HG02642 (cell line): ENCODE measurements around the gene TPH2.

Experiments
- ATAC-seq: cut with Tn5 transposase; IDR thresholded peaks from one replicate; pipeline ENCODE4 v1.9.1; 2021; ENCODE audit warnings: mild to moderate bottlenecking; ENCODE audit not compliant: unreplicated experiment, poor library complexity

TPH2 gene

DNA sequence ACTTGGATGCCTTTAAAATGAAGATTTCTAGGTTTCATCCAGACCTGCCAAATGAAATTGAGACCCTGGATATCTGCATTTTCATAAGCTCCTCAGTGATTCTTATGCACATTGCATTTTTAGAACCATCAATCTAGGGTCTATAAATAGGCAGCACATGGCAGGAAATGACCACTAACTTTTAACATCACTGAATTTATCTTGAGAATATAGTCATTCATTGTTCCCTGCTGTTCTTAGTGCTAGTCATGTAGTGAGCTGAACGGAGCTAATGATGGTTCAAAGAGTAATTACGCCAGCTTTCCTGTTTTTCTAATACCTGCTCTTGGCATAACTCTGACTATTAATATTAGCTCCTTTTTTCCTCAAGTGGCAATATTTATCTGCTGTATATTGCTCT is 91.6 kb downstream of the TPH2 start:
- no peak for ATAC-seq

GRCh38 chr12:72031066-72031465 is 92.4 kb downstream of the TPH2 start:
- ATAC-seq = no peak

GRCh38 chr12:72033991-72034390 is 95.3 kb downstream of the TPH2 start:
- no peak for ATAC-seq

DNA sequence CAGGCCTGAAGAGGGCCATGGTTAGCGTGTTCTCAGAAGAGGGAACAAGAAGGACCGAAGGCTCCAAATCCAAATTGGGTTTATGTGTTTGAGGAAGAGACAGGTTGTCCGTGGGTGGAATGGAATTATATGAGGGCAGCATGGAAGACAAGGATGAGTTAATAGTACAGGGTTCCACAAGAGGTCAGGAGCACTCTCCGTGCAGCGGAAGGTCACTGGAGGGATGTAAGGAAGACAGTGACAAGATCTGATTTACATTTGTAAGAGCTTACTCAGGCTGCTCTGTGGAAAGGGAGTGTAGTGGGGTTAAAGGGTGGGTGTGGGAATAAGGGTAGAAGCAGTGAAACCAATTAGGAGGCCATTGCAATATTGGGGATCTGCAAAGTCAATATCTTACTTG is 97.0 kb downstream of the TPH2 start:
- no peak for ATAC-seq

DNA sequence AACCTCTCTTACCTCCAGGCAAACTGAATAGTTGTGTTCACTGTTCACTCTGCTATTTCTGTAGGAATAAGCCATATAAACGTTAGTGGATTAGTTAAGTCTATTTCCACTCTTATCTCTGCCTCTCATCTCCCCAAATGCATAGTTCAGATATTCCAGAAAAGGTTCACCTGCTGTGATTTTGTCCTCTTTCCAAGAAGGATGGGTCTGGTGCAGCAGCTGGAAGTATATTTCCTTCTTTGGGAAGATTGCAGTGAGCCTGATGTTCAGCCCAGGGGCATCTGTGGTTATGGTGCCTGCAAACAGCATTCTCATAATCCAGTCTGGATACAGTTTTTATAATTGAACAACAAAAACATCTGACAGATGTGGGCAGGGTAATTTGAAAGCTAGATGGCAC is 97.7 kb downstream of the TPH2 start:
- no peak for ATAC-seq

GRCh38 chr12:72037006-72037795 is 98.6 kb downstream of the TPH2 start:
- ATAC-seq = no peak

DNA sequence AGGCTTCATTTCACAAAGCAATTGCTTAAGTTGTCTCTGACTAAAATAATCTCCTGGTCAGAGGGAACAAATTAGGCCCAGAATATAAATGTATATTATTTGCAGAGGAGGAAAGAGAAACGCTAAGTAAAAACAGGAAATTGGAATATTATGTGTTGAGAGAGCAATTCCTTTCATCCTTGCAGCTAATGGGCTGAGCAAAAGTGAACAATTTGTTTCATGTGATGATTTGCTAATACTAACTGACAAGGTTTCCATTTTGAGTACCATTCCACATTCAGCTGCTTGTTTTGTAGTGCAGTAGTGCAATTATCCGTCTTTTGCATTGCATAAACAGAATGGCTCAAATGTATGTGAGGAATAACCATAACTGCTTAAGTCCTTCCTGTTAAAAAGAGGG is 103.2 kb downstream of the TPH2 start:
- ATAC-seq = no peak

- ATAC-seq = no peak
Measured at GRCh38 chr12:72053604-72054003, 115.0 kb downstream of the TPH2 start.

DNA sequence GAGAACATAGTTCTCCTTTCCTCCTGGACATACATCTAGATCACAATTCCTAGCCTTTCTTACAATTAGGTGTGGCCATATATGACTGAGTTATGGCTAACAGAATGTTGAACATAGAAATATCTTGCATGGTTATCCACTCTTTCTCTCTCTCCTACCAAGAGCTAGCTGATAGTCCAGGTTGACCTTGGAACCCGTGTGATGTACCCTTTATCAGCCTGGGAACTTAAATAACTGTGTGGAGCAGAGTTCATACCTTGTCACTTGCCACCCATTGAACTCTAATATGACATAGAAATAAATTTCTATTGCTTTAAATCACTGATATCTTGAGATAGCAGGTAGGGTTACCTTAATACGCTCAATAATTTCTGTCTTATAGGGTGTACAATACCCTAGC is 115.9 kb downstream of the TPH2 start:
- no peak for ATAC-seq

DNA sequence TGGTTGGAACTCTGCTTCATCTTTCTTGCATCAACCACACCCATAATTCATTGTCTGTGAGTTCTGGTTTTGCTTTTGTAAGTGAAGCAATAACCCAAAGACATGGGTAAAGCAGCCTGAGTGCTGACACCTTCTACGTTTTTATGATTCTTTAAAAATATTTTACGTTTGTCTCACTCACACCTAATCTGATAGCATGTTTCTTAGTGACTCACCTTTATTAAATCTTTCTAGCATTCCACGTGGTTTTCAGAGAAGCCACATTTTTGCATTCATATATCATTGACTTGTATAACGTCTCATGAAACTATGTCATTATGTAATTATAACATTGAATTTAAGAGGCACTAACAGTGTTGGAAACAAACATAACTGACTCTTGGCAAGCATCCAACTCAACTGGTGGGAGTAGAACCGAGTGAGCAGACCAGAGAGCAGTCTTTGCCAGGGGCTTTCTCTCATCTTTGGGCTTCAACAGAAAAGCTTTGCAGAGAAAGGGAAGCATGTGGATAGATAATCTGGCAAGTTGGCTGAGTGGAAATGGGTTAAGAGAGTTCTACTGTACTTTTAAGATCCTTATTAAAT is 118.8 kb downstream of the TPH2 start:
- ATAC-seq = no peak

- no peak for ATAC-seq
Measured at GRCh38 chr12:72063073-72063472, 124.4 kb downstream of the TPH2 start.

GRCh38 chr12:72071030-72071429 is 132.4 kb downstream of the TPH2 start:
- no peak for ATAC-seq

GRCh38 chr12:72072592-72073212 is 134.1 kb downstream of the TPH2 start:
- ATAC-seq = no peak

- no peak for ATAC-seq
Measured at GRCh38 chr12:72074065-72074464, 135.4 kb downstream of the TPH2 start.

GRCh38 chr12:72074956-72075355 is 136.3 kb downstream of the TPH2 start:
- ATAC-seq = no peak

DNA sequence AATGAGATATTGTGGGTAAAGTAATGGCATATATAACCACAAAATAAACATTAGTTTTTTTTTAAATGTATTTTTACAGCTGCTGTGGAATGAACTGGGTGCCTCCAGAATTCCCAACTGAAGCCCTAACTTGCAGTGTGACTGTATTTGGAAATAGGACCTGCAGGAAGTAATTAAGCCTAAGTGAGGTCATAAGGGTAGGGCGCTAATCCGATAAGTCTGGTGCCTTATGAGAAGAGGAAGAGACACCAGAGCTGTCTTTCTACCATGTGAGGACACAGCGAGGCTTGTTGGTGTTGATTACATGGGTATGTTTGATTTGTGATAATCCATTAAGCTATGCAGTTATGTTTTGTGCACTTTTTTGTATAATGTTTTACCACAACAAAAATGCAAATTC is 136.8 kb downstream of the TPH2 start:
- no peak for ATAC-seq

- ATAC-seq = no peak
Measured at GRCh38 chr12:72075891-72076557, 137.4 kb downstream of the TPH2 start.

DNA sequence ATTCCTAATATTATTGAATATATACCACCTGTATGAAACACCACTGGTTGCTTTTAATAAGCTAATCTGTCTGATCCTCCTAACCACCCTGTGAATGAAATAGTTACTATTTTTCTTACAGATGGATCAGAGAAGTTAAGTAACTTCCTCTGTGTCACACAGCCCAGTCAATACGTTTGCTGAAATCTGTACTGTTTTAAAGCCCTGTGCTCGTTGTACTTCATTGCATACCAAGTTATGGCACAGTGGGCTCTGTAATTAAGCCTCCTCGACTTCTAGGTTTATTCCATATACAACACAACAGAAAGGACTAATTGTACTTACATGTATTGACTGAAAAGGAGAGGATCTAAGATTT is 137.9 kb downstream of the TPH2 start:
- no peak for ATAC-seq

DNA sequence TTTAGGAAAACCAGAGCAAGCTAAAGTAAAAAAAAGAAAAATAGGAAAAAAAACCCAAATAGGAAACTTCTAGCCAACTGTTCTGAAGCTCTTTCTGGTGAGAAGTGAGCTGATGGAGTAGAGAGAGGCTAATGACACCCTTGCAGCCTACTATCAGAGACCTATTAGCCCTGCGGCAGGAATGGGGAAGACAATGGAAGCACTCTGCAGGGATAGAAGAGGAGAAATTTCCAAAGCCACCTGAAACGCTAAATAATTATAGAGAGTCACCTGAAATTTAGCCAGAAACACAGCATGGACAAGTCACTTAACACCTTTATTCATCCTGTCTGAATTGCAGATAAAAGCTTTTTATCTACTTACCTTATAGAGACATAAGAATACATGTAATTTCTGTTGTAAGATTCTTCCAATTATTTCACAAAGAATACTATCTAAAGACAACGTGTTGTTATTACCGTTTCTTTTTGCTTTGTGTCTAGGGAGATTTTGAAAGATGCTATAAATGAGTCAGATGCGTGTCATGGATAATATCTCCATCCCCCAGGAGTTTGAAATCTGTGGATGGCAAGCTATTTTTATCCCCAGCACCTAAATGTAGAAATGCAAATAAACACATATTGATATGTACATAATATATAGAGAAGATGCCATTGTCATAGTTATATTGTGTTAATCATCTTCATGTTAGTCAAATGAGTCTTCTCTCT is 138.6 kb downstream of the TPH2 start:
- ATAC-seq = no peak

GRCh38 chr12:72081777-72082176 is 143.1 kb downstream of the TPH2 start:
- ATAC-seq = no peak
